NCI-H2171 (cell line): ENCODE results near the gene FIP1L1.

Experiments
- DNase-seq: peaks from one replicate; lab custom pipeline; 2025; lab: John Stamatoyannopoulos, UW

The FIP1L1 gene

GRCh38 chr4:53476232-53477037 lies 99.0 kb downstream of the FIP1L1 start:
- no peak for DNase-seq

GRCh38 chr4:53477038-53477565 lies 99.7 kb downstream of the FIP1L1 start:
- no peak for DNase-seq

- DNase-seq, result no peak
Measured at GRCh38 chr4:53477636-53478035, 100.2 kb downstream of the FIP1L1 start.

GRCh38 chr4:53478671-53479456 lies 101.4 kb downstream of the FIP1L1 start:
- DNase-seq, result no peak

- no peak for DNase-seq
Measured at GRCh38 chr4:53479736-53480525, 102.5 kb downstream of the FIP1L1 start.

GRCh38 chr4:53480909-53481308 lies 103.5 kb downstream of the FIP1L1 start:
- no peak for DNase-seq

- DNase-seq, result no peak
Measured at GRCh38 chr4:53481586-53481985, 104.1 kb downstream of the FIP1L1 start.

GRCh38 chr4:53483250-53483649 lies 105.8 kb downstream of the FIP1L1 start:
- DNase-seq, result no peak

GRCh38 chr4:53484911-53485657 lies 107.6 kb downstream of the FIP1L1 start:
- no peak for DNase-seq

GRCh38 chr4:53485658-53486040 lies 108.2 kb downstream of the FIP1L1 start:
- no peak for DNase-seq

- DNase-seq, result no peak
Measured at GRCh38 chr4:53487766-53488165, 110.3 kb downstream of the FIP1L1 start.

GRCh38 chr4:53489279-53489889 lies 111.9 kb downstream of the FIP1L1 start:
- no peak for DNase-seq

GRCh38 chr4:53490161-53490956 lies 112.9 kb downstream of the FIP1L1 start:
- DNase-seq, result no peak

GRCh38 chr4:53490965-53491622 lies 113.7 kb downstream of the FIP1L1 start:
- no peak for DNase-seq

- DNase-seq, result no peak
Measured at GRCh38 chr4:53494851-53495250, 117.4 kb downstream of the FIP1L1 start.

GRCh38 chr4:53497487-53498244 lies 120.2 kb downstream of the FIP1L1 start:
- DNase-seq, result no peak

GRCh38 chr4:53498706-53499105 lies 121.3 kb downstream of the FIP1L1 start:
- DNase-seq, result no peak

- DNase-seq, result no peak
Measured at GRCh38 chr4:53499791-53500190, 122.3 kb downstream of the FIP1L1 start.

GRCh38 chr4:53500546-53500945 lies 123.1 kb downstream of the FIP1L1 start:
- DNase-seq, result no peak
